Osteocyte (in vitro differentiated cells): ENCODE results near the gene DDX51. TPM values are rescaled to one million over a fixed set of nuclear protein-coding genes. Genes with fewer than 3 reads are reported as not detected.

ENCODE experiments used
- DNase-seq: peaks from one replicate; pipeline ENCODE4 v3.0.0; 2021; ENCODE audit warnings: mixed read lengths; ENCODE audit not compliant: unreplicated experiment; ENCODE audit errors: extremely low spot score
- H3K27ac Mint-ChIP-seq: one replicate; pipeline ENCODE4 v1.8.0; 2021; ENCODE audit warnings: mild to moderate bottlenecking, mixed read lengths; ENCODE audit not compliant: unreplicated experiment
- H3K27me3 Mint-ChIP-seq: one replicate; pipeline ENCODE4 v1.8.0; 2021; ENCODE audit warnings: mixed read lengths; ENCODE audit not compliant: unreplicated experiment
- H3K36me3 Mint-ChIP-seq: one replicate; pipeline ENCODE4 v1.8.0; 2021; ENCODE audit warnings: mixed read lengths; ENCODE audit not compliant: unreplicated experiment
- H3K4me1 Mint-ChIP-seq: one replicate; pipeline ENCODE4 v1.8.0; 2021; ENCODE audit warnings: mixed read lengths; ENCODE audit not compliant: unreplicated experiment
- H3K4me3 Mint-ChIP-seq: one replicate; pipeline ENCODE4 v1.8.0; 2021; ENCODE audit warnings: mild to moderate bottlenecking, moderate library complexity, mixed read lengths; ENCODE audit not compliant: unreplicated experiment
- H3K9me3 Mint-ChIP-seq: one replicate; pipeline ENCODE4 v1.8.0; 2021; ENCODE audit warnings: mixed read lengths; ENCODE audit not compliant: unreplicated experiment
- total RNA-seq: library from RNA; stranded (reverse); gene quantifications from 2 replicates; pipeline ENCODE4 v1.2.1, GENCODE V29; 2021
- TF ChIP-seq, protein P1 (sequence below): fragments of 200-600 bp; sonication (generic); IDR thresholded peaks from 2 replicates; pipeline ENCODE4 v1.5.0; 2021; ENCODE audit warnings: antibody characterized with exemption, mild to moderate bottlenecking, moderate library complexity

Gene DDX51
- total RNA-seq, 1 donor from 2014 or later, result 17.7 TPM

DNA sequence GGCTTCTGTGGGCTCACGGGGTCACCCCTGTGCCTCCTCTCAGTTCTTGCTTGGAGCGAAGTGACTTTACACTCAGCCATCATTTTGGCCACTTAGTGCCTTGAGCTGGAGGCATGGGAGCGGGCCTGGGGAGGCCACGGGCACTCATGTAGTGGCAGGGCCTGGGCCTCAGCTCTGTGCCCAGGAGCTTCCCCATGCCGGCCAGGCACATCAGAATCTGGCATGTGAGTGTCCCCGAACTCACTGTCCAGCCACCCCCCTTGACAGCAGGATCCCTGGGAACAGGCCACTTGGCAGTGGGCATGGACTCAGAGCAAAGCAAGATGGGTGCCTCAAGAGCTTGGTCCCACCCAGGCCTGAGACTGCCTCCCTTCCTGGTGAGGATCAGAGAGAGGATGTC is 29.5 kb downstream of the DDX51 start:
- H3K4me1 Mint-ChIP-seq, result no peaks in the 10 kb centered on the region
- no peak overlapping the region for H3K4me3 Mint-ChIP-seq
- DNase-seq, result no peak
- no peaks in the 10 kb centered on the region for H3K27me3 Mint-ChIP-seq
- peaks cover 31% of the 10 kb centered on the region for H3K36me3 Mint-ChIP-seq
- no peaks in the 10 kb centered on the region for H3K9me3 Mint-ChIP-seq
- H3K27ac Mint-ChIP-seq, result no peak overlapping the region
- TF ChIP-seq, protein P1, sequence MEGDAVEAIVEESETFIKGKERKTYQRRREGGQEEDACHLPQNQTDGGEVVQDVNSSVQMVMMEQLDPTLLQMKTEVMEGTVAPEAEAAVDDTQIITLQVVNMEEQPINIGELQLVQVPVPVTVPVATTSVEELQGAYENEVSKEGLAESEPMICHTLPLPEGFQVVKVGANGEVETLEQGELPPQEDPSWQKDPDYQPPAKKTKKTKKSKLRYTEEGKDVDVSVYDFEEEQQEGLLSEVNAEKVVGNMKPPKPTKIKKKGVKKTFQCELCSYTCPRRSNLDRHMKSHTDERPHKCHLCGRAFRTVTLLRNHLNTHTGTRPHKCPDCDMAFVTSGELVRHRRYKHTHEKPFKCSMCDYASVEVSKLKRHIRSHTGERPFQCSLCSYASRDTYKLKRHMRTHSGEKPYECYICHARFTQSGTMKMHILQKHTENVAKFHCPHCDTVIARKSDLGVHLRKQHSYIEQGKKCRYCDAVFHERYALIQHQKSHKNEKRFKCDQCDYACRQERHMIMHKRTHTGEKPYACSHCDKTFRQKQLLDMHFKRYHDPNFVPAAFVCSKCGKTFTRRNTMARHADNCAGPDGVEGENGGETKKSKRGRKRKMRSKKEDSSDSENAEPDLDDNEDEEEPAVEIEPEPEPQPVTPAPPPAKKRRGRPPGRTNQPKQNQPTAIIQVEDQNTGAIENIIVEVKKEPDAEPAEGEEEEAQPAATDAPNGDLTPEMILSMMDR, result no peak

DNA sequence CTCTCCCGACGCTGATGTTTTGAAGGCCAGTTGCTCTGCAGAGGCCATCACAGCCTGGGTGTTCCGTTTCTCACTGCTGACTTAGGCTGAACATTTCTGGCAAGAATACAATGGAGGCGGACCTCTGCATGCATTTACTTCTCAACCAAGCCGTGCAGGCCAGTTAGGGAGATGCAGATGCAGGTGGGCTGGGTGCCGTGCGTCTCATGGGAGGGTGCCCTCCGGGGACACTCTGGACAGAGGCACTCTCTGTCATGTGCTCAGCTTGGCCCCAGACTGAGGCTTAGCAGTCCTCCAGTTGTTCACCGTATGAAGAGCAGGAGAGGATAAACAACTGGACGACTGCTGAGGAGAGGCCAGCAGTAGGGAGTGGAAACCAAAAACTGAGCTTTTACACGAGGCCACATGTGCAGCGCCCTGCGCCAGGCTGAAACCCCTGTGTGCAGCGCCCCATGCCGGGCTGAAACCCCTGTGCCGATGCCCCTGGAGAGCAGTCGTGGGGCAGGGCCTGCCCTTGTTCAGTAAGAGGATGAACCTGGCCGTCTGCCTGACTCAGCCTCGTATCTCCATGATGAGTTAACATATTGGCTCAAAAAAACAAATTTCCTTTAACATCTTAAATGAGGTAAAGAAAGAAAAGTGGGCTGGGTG is 32.3 kb downstream of the DDX51 start:
- no peaks in the 10 kb centered on the region for H3K9me3 Mint-ChIP-seq
- H3K4me3 Mint-ChIP-seq, result no peak overlapping the region
- peaks cover 38% of the 10 kb centered on the region for H3K36me3 Mint-ChIP-seq
- H3K27me3 Mint-ChIP-seq, result no peaks in the 10 kb centered on the region
- TF ChIP-seq, protein P1, result no peak
- H3K27ac Mint-ChIP-seq, result no peak overlapping the region
- peak; percentile 83 for DNase-seq
- H3K4me1 Mint-ChIP-seq, result peaks cover 17% of the 10 kb centered on the region

DNA sequence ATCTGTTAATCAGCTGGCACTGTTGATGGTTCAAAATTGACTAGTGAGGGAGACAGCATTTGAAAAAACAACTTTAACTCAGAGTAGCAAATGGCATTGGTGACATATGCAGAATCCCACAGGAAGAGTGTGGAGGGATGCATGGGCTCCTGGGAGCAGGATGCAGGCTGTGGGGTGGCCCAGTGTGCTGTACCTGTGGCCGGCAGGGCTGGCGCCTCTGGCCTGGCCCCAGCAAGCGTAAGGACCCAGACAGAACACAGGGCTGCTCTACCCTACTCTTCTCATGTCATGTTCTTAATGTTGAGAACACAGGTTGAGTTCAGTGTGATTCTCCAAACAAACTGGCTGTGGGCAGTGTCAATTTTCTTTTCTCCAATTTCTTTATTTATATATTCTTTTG is 33.4 kb downstream of the DDX51 start:
- peak; percentile 49 for DNase-seq
- Mint-ChIP-seq H3K27me3 (no peaks in the 10 kb centered on the region), H3K27ac (no peak overlapping the region), H3K4me3 (no peak overlapping the region), H3K4me1 (peaks cover 19% of the 10 kb centered on the region), H3K9me3 (no peaks in the 10 kb centered on the region), H3K36me3 (peaks cover 39% of the 10 kb centered on the region)
- TF ChIP-seq, protein P1, result no peak

DNA sequence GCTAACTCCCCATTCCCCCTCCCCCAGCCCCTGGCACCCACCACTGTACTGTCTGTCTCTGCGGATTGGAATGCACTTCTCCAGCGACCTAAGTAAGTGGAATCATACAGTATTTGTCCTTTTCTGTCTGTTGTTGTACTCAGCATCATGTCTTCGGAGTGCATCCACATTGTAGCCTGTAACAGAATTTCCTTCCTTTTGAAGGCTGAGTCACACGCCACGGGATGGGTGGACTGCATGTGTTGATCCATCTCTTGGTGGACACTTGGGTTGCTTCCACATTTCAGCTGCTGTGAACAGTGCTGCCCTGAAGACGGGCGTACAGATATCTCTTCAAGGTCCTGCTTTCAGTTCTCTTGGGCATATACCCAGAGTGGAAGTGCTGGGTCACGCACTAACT is 34.4 kb downstream of the DDX51 start:
- H3K9me3 Mint-ChIP-seq, result no peaks in the 10 kb centered on the region
- peaks cover 19% of the 10 kb centered on the region for H3K4me1 Mint-ChIP-seq
- DNase-seq, result peak; percentile 32
- TF ChIP-seq, protein P1, result no peak
- no peak overlapping the region for H3K4me3 Mint-ChIP-seq
- H3K27me3 Mint-ChIP-seq, result no peaks in the 10 kb centered on the region
- H3K36me3 Mint-ChIP-seq, result peaks cover 38% of the 10 kb centered on the region
- H3K27ac Mint-ChIP-seq, result no peak overlapping the region

DNA sequence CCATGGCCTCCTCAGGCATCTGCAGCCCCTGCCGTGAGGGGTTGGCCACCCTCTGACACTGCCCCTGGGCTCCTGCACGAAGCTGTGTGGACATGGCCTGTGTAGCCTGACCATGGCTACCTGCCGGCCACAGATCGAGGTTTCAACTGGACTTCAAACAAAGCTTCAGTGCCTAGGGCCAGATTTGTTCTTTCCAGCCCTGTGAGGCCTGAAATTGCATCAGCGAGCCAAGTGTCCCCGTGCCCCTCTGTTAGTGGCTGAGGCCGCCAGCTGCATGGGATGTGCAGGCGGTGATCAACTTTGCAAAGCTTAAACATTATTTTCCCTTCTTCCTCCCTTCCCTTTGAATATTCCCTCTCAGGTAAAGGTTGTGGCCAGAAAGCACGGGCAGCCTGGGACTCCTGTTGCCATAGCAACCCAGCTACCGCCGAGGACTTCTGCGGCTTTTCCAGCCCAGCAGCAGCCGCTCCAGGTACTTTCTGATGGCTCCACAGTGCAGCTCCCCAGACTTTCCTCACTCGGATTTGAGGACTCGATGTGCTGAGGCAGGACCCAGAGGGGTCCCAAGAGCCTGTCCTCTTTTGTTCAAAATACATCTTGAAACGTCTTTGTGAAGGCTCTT is 35.8 kb downstream of the DDX51 start:
- Mint-ChIP-seq H3K27me3 (no peaks in the 10 kb centered on the region), H3K9me3 (no peaks in the 10 kb centered on the region), H3K4me3 (no peak overlapping the region), H3K36me3 (peaks cover 27% of the 10 kb centered on the region), H3K27ac (peak overlapping the region; percentile 52), H3K4me1 (peaks cover 19% of the 10 kb centered on the region)
- DNase-seq, result peak; percentile 72
- TF ChIP-seq, protein P1, result no peak
